Measurements from ENCODE around the gene CFAP61. TPM values are rescaled to one million over a fixed set of nuclear protein-coding genes. Genes with fewer than 3 reads are reported as not detected.
"Not testable (repeated sequence)": the region's sequence is repeated elsewhere in the genome, so short reads cannot be mapped to it uniquely, and the experiment has no call there.

CFAP61 gene, protein sequence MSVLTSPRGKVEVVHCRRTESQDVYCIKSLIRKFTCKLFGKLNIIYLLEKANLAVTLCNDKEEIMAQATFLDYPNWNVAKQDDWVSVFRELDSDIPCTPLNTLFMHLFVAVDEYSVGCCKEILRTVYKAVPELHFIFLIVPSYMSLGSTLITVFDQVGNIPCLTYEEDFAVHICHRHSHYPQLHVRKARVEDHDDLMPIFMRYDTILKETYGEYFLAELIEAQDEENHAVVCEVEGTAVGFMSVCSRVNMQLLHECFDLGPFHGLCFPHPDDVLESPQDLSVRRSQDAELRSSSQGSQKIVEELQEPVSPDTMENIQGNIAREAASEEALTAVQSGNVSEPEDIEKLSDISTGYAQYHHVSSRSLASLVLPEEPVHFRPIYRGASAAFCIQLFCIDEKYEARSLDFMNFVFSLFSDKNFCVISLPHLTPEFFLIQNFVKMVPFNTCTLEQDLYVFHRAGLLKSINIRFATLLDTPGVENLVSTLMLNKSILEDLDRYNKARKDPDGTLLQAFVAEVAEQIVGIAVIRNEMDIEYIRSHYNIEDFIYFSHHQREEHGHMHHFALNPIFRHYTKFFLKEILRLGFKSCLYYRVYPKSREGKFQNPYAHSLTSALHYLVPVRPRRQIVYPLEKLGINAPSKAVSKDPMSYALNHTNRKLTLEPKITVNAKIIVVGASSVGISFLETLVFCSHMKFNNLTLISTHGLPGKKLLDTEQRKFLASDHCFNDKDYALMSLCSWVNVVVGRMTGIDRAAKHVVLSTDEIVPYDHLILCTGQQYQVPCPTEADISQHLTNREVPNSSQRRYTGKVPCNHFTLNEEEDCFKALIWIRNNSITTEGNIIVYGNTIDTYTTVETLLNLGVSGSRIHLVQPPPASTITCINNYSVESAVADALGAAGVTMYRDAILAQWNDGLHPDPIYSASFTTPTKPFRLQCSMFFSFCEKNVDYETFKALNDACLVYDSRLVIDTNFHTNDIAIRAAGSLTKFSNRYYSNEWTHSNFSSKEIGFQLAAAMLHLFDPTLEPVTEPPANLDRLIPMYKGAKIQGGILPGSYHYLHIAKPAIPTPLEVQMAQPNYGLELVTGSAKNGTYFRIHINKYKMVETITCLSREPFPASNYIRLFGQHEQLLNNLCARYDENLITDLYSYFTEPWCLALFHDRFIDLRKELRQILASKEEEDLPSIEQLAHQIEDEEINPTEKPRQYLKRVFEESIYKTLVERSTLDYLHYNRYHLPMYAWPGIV
- 10 to 100 TPM; 17.1 to 94.8 (median 41.4) TPM for total RNA-seq

DNA sequence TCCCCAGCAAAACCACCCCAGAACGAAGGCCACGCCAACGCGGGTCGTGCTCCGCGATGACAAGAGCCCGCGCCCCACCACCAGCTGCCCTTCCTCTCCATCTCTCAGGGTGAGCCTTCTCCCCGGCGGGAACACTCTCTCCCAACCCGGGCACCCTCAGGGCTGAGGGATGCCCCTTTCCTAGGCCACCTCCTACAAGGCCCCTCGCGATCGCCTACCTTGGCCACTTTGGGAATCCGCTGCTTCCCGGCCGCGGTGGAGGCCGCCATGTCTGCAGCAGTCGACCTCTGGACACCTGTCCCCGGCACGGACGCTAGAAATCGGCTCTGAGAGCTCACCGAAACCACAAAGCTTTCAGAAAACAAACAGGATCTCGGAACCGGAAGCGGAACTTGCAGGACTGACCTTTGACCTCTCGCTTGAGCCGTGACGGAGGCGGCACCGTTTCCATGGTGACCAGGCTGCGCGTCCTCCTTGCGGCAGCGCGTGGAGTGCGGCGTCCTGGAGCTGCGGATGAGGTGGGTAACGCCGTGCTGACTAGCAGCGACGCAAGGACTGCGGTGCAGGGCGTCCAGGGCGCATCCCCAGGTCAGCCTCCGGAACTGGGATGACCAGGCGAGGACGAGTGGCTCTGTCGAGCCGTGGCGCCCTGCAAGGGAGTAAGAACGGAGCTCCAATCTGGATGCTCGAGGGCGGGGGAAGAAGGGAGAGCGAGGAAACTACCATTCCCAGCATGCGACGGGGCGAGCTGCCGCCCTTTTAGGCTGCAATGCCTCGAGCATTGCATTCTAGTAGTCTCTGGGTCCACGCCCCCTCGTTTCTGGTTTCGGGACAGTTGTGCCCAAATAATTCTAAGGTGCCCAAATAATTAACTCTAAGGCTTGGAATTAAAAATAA lies at the start of gene CFAP61, which contains the start of gene CRNKL1:
Gene CFAP61, plus strand, starts transcription at position 459 of the 897 bp plus-strand sequence. CDS start 4,122 bp downstream, outside the sequence.
Gene CRNKL1, minus strand, starts transcription at position 393 of the 897 bp plus-strand sequence. Its CDS starts 124 bp downstream, at position 269.
- peak within 1 kb of the TSS; percentile 79 to 97 (median 95) for H3K4me3 ChIP-seq
- ATAC-seq (peak; percentile 97), DNase-seq (peak; percentile 94 to 95)
- in situ Hi-C loops (cut with MboI; ENCODE audit: low sequenced_read_pairs in 4 of 4) (no loop called here), intact Hi-C loops (cut with DNase I; ENCODE audit: low total_unique reads) (loop anchor here (1.0 to 5.0 kb wide), 2 partner anchors 35 to 1250 kb away; partner anchors contain the start of genes NAA20 and XRN2)
- peaks cover 0 to 35% of the 10 kb centered on the region in 2 donors for H3K36me3 ChIP-seq
- H3K27me3 ChIP-seq = no peaks in the 10 kb centered on the region
- H3K9me3 ChIP-seq = no peaks in the 10 kb centered on the region
- TF ChIP-seq, protein P1, sequence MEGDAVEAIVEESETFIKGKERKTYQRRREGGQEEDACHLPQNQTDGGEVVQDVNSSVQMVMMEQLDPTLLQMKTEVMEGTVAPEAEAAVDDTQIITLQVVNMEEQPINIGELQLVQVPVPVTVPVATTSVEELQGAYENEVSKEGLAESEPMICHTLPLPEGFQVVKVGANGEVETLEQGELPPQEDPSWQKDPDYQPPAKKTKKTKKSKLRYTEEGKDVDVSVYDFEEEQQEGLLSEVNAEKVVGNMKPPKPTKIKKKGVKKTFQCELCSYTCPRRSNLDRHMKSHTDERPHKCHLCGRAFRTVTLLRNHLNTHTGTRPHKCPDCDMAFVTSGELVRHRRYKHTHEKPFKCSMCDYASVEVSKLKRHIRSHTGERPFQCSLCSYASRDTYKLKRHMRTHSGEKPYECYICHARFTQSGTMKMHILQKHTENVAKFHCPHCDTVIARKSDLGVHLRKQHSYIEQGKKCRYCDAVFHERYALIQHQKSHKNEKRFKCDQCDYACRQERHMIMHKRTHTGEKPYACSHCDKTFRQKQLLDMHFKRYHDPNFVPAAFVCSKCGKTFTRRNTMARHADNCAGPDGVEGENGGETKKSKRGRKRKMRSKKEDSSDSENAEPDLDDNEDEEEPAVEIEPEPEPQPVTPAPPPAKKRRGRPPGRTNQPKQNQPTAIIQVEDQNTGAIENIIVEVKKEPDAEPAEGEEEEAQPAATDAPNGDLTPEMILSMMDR (IDR thresholded peaks at IDR 0.05 in 4 of 5, conservative IDR thresholded peaks at IDR 0.05 in 1 of 5) = peak in 2 of 5 experiments; percentile 3 to 29
- peak; percentile 36 for TF ChIP-seq POLR2A (IDR thresholded peaks at IDR 0.05)
- peak within 1 kb of the TSS; percentile 84 to 95 (median 86) for H3K27ac ChIP-seq
- peaks cover 15 to 18% of the 10 kb centered on the region in 2 donors for H3K4me1 ChIP-seq

DNA sequence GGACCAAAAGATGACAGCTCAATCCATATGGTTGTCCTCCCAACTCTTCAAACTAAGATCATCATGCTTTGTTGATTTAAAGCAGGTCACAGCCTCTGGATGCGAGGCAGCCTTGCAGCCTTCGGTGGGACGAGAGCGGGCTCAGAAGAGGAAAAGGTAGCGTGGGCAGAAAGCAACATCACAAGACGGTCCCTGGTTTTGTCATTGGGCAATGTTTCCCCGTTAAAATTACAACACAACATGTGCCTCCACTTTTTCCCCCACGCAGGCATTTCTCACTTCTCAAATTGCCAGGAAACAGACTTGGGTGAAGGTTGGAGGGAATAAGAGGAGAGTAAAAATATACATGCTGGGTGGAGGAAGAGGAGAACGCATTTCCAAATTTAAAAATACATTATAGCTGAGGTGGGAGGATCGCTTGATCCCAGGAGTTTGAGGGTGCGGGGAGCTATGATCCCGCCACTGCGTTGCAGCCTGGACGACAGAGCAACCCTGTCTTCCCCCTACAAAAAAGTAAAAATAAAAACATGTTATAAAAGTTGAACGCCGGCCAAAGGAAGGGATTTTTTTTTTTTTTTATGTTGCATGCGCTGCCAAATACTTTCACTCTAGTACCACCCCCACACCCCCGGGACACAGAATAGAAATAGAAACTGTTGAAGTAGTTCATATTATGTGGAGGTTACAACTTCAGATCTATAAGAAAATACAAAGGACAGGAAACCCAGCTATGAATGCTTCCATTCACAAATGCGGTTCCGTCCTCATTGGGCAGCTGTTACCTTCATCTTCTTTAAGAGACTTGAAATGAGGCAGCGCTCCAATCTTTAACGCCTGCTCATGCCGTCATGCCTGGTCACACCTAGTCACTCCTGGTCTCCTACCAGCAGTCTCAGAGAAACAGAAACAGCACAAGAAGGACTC lies 49.0 kb upstream of the CFAP61 start:
- peak overlapping the region; percentile 25 to 50 (median 34) for H3K4me3 ChIP-seq
- no peaks in the 10 kb centered on the region for H3K27me3 ChIP-seq
- H3K27ac ChIP-seq = peak overlapping the region; percentile 74 to 86 (median 84)
- intact Hi-C loops (cut with DNase I; ENCODE audit: low total_unique reads) (loop anchor here (2.0 kb wide), 1 partner anchor 28 kb away; no protein-coding TSS in a partner anchor), in situ Hi-C loops (cut with MboI; ENCODE audit: low sequenced_read_pairs in 4 of 4) (no loop called here)
- H3K36me3 ChIP-seq = peaks cover 0 to 20% of the 10 kb centered on the region in 2 donors
- ATAC-seq (peak; percentile 86 to 88), DNase-seq (peak; percentile 69 to 80)
- H3K4me1 ChIP-seq = peaks cover 31 to 42% of the 10 kb centered on the region in 2 donors
- TF ChIP-seq, protein P1 (IDR thresholded peaks at IDR 0.05 in 4 of 5, conservative IDR thresholded peaks at IDR 0.05 in 1 of 5) = no peak
- peak in 1 of 2 donors; percentile 57 for TF ChIP-seq POLR2A (IDR thresholded peaks at IDR 0.05)
- H3K9me3 ChIP-seq = no peaks in the 10 kb centered on the region

- TF ChIP-seq POLR2A (IDR thresholded peaks at IDR 0.05) = peak; percentile 14 to 46
- intact Hi-C loops (cut with DNase I; ENCODE audit: low total_unique reads) = loop anchor here (2.0 kb wide), 1 partner anchor 29 kb away; no protein-coding TSS in a partner anchor
- in situ Hi-C loops (cut with MboI; ENCODE audit: low sequenced_read_pairs in 4 of 4); H3K27me3 ChIP-seq; H3K9me3 ChIP-seq; ATAC-seq: not testable (repeated sequence)
- Histone ChIP-seq H3K4me3 (peak overlapping the region; percentile 25 to 50 (median 34)), H3K36me3 (peaks cover 0 to 14% of the 10 kb centered on the region in 2 donors), H3K27ac (peak overlapping the region; percentile 74 to 86 (median 84)), H3K4me1 (peaks cover 31 to 41% of the 10 kb centered on the region in 2 donors)
- peak in 1 of 2 donors; percentile 46 for DNase-seq
These were observed 48.4 kb upstream of the CFAP61 start for GRCh38 chr20:20003955-20004322.
